NT2/D1 (cell line): ENCODE data around the gene APOBEC3G.

Experiments
- SUZ12 ChIP-seq: IDR thresholded peaks from 2 replicates; pipeline ENCODE4 v1.6.1; 2011; ENCODE audit not compliant: insufficient read length, insufficient read depth; ENCODE audit errors: extremely low read depth
- YY1 ChIP-seq: IDR thresholded peaks from 2 replicates; pipeline ENCODE4 v1.6.1; 2011; ENCODE audit not compliant: insufficient read length, insufficient read depth
- ZNF274 ChIP-seq: IDR thresholded peaks from 2 replicates; pipeline ENCODE4 v1.6.1; 2011; ENCODE audit warnings: mild to moderate bottlenecking, low read depth, low read length

- TF ChIP-seq ZNF274 (no peak), YY1 (no peak), SUZ12 (no peak)
These were observed 58.2 kb downstream of the APOBEC3G start for GRCh38 chr22:39135092-39135896.
